ENCODE measurements around the gene IGFLR1.

IGFLR1 gene

DNA sequence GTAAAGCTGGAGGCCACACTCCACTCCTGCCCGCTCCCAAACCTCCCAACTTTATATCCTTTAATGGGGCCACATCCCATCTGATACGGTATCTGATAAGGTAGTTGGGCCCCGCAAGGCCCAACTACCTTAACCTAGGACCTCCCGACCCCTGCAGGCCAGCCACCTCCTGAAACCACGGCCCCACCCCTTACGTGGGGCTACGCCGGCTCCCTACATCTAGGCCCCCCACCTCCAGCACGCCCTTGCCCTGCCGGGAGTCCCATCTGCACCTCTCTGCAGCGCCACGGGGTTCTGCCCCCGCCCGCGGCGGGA, 2.2 kb downstream of the IGFLR1 start:
- Histone ChIP-seq H4K20me1 (peaks cover 48% of the 10 kb centered on the region), H3K27ac (peak overlapping the region; percentile 39; the same call in 1 of the 2 replicates), H3K27me3 (no peaks in the 10 kb centered on the region), H3K4me1 (peaks cover 70% of the 10 kb centered on the region), H3K9ac (peak overlapping the region; percentile 75), H3K36me3 (peaks cover 44% of the 10 kb centered on the region), H3K4me3 (peak overlapping the region; percentile 71), H3K4me2 (peak overlapping the region; percentile 98), H3K9me3 (no peaks in the 10 kb centered on the region)
- TF ChIP-seq Cebpa-rat (IDR thresholded peaks at IDR 0.05), result no peak

DNA sequence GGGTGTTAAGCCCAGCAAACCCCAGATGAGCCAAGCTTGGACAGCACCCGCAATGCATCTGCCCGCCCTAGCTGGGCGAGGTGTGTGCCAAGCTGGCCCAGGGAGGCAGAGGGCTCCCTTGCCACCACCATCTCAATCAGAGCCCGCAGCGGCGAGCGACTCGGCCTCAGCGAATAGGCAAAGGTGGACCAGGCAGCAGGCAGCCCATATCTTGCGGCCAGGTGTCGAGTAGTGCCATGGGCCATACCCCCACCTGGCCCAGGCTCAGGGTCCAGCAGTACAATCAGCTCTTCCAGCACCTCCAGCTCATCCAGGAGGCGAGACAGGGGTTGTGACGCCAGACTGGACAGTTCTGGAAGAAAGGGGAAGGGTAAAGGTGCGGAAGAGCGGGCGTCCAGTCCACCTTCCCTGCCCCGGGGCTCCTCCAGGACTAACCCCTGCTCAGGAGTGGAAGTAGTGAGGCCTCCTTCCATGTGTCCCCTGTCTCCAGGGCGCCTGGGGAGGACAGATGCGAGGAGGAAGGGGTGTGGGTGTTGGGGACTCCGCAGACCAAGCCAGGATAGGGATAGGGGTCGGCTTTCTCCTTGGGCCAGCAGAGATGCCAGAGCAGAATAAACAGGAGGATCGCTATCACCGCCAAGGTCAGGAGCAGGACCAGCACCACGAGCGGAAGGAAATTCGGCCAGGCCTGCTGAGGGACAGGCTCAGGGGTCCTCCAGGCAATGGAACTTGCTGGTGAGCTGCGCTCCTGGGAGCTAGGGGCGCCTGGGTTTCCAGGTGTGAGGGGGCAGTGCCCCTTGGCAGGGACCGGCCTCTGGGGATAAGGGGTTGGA, 2.8 kb downstream of the IGFLR1 start:
- peaks cover 67% of the 10 kb centered on the region for H3K4me1 ChIP-seq
- no peaks in the 10 kb centered on the region for H3K27me3 ChIP-seq
- H3K9ac ChIP-seq, result peak overlapping the region; percentile 75
- no peak overlapping the region for H3K27ac ChIP-seq
- H3K4me3 ChIP-seq, result peak overlapping the region; percentile 71
- H4K20me1 ChIP-seq, result peaks cover 54% of the 10 kb centered on the region
- peaks cover 50% of the 10 kb centered on the region for H3K36me3 ChIP-seq
- no peaks in the 10 kb centered on the region for H3K9me3 ChIP-seq
- no peak for TF ChIP-seq Cebpa-rat (IDR thresholded peaks at IDR 0.05)
- peak overlapping the region; percentile 98 for H3K4me2 ChIP-seq

DNA sequence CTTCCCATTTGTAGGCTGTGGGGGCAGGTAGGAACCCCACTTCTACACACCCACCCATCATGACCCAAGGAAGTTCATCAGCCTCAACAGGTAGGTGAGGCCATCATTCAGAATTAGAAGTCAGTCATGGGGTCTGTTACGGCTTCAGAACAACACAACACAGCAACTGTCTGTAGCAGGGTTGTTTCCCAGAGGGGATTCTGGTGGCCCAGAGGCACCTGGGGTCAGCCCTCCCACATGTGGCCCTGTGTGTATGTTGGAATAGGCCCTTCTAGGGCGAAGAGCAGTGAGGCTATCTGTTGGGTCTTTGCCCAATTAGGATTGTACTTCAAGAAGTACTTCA, 3.4 kb downstream of the IGFLR1 start:
- Histone ChIP-seq H3K4me2 (no peak overlapping the region), H4K20me1 (peaks cover 60% of the 10 kb centered on the region), H3K4me1 (peaks cover 61% of the 10 kb centered on the region), H3K9me3 (no peaks in the 10 kb centered on the region), H3K27me3 (no peaks in the 10 kb centered on the region), H3K27ac (no peak overlapping the region), H3K4me3 (no peak overlapping the region), H3K9ac (no peak overlapping the region), H3K36me3 (peaks cover 56% of the 10 kb centered on the region)
- TF ChIP-seq Cebpa-rat (IDR thresholded peaks at IDR 0.05), result no peak

DNA sequence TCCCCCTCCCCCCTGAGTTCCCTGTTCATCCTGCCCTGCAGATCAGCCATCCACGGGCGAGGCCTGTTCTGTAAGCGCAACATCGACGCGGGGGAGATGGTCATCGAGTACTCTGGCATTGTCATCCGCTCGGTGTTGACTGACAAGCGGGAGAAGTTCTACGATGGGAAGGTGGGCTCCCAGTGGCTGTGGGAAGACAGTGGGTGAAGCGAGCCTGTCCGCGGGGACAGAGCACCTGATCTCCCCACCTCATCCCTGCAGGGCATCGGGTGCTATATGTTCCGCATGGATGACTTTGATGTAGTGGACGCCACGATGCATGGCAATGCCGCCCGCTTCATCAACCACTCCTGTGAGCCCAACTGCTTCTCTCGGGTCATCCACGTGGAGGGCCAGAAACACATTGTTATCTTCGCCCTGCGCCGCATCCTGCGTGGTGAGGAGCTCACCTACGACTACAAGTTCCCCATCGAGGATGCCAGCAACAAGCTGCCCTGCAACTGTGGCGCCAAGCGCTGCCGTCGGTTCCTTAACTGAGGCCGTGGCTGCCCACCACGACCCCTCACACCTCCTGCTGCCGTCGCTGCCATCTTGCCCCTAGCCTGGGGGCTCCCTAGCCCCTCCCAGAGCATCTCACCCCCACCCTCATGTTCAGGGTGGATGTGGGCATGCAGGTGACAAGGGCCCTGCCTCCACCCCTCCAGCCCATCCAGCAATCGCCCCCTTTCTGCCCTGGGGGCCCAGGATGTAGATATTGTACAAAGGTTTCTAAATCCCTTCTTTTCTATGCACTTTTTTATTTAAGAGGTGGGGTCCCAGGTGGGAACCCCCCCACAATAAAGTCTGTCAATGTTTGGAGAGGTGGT, 4.0 kb downstream of the IGFLR1 start:
- Histone ChIP-seq H3K4me1 (peaks cover 55% of the 10 kb centered on the region), H3K9ac (no peak overlapping the region), H3K4me2 (no peak overlapping the region), H3K36me3 (peaks cover 62% of the 10 kb centered on the region), H3K27ac (no peak overlapping the region), H3K4me3 (no peak overlapping the region), H4K20me1 (peaks cover 64% of the 10 kb centered on the region), H3K27me3 (no peaks in the 10 kb centered on the region), H3K9me3 (no peaks in the 10 kb centered on the region)
- TF ChIP-seq Cebpa-rat (IDR thresholded peaks at IDR 0.05), result no peak

DNA sequence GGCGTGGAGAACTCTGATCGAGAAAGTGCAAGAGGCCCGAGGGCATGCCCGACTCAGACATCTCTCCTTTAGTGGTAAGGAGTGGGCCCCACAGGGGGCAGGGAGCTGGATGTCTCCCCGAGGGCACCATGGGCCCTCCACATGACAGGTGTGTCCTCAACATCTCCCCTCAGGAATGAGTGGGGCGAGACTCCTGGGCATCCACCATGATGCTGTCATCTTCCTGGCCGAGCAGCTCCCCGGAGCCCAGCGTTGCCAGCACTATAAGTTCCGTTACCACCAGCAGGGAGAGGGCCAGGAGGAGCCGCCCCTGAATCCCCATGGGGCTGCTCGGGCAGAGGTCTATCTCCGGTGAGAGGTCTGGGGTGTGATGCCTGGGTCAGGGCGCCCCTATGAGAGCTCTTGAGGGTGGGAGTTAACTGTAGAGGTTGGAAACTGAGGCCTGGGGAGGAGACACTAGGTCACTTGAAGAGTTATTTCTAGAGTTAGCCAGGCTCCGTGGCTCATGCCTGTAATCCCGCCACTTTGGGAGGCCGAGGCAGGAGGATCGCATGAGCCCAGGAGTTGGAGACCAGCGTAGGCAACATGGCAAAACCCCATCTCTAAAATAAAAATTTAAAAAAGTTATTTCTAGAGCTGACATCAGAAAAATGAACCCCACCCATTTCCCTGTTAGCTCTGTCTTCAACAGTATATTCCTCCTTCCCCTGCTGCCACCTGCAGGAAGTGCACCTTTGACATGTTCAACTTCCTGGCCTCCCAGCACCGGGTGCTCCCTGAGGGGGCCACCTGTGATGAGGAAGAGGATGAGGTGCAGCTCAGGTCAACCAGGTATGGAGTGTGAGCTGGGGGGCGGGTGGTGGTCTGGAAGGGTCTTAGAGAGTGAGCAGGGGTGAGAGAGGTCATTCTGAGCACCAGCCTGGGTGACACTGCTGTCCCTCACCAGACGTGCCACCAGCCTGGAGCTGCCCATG, 5.1 kb downstream of the IGFLR1 start:
- 0 out of 2 replicates have a peak overlapping the region, but pooled peaks have one; percentile 1 for H3K27ac ChIP-seq
- no peak overlapping the region for H3K4me3 ChIP-seq
- H3K9ac ChIP-seq, result peak overlapping the region; percentile 45
- no peaks in the 10 kb centered on the region for H3K27me3 ChIP-seq
- H3K4me1 ChIP-seq, result peaks cover 45% of the 10 kb centered on the region
- H3K36me3 ChIP-seq, result peaks cover 71% of the 10 kb centered on the region
- no peaks in the 10 kb centered on the region for H3K9me3 ChIP-seq
- TF ChIP-seq Cebpa-rat (IDR thresholded peaks at IDR 0.05), result no peak
- peak overlapping the region; percentile 48 for H3K4me2 ChIP-seq
- peaks cover 71% of the 10 kb centered on the region for H4K20me1 ChIP-seq

DNA sequence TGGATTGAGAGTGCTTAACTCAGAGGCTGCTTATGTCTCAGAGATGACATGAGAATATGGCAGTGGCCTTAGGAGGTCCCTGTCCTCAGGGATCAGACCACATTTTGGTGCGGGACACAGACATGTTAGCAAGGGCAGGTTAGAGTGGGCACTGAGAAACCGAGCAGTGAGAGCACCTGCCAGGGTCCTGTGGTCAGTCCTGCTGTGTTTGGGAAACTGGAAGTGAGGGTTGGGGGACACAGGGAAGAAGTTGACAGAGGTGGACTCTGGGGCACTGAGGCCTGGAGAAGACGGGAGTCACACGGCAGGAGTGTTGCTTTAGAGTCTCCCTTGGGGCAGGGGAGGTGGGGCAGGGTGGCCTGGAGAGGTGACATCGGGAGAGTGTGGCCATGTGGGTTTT, 7.4 kb downstream of the IGFLR1 start:
- Histone ChIP-seq H3K36me3 (peaks cover 94% of the 10 kb centered on the region), H4K20me1 (peaks cover 89% of the 10 kb centered on the region), H3K27ac (no peak overlapping the region), H3K9ac (no peak overlapping the region), H3K4me2 (no peak overlapping the region), H3K27me3 (no peaks in the 10 kb centered on the region), H3K9me3 (no peaks in the 10 kb centered on the region), H3K4me1 (peaks cover 33% of the 10 kb centered on the region), H3K4me3 (no peak overlapping the region)
- TF ChIP-seq Cebpa-rat (IDR thresholded peaks at IDR 0.05), result no peak

DNA sequence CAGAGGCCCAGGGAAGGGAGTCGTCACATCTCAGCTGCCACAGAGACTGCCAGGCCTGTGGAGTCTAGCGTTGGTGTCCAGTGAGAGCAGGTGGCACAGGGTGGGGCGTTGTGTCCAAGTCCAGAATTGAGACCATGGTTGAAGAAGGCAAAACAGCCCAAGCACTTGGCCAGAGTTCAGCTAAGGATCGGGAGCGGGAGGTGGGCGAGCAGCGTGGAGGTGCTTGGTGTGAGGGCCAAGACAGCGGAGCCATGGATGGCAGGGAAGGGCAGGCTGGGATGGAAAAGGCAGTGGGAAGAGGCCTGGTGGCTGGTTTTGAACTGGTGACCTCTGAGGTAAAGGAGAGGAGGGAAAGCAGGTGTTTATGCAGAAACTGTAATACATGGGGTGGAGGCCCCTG, 8.0 kb downstream of the IGFLR1 start:
- Histone ChIP-seq H3K4me1 (peaks cover 26% of the 10 kb centered on the region), H3K27ac (no peak overlapping the region), H3K9me3 (no peaks in the 10 kb centered on the region), H3K27me3 (no peaks in the 10 kb centered on the region), H4K20me1 (peaks cover 89% of the 10 kb centered on the region), H3K4me2 (no peak overlapping the region), H3K9ac (0 out of 2 replicates have a peak overlapping the region, but pooled peaks have one; percentile 29), H3K4me3 (no peak overlapping the region), H3K36me3 (peaks cover 98% of the 10 kb centered on the region)
- no peak for TF ChIP-seq Cebpa-rat (IDR thresholded peaks at IDR 0.05)

DNA sequence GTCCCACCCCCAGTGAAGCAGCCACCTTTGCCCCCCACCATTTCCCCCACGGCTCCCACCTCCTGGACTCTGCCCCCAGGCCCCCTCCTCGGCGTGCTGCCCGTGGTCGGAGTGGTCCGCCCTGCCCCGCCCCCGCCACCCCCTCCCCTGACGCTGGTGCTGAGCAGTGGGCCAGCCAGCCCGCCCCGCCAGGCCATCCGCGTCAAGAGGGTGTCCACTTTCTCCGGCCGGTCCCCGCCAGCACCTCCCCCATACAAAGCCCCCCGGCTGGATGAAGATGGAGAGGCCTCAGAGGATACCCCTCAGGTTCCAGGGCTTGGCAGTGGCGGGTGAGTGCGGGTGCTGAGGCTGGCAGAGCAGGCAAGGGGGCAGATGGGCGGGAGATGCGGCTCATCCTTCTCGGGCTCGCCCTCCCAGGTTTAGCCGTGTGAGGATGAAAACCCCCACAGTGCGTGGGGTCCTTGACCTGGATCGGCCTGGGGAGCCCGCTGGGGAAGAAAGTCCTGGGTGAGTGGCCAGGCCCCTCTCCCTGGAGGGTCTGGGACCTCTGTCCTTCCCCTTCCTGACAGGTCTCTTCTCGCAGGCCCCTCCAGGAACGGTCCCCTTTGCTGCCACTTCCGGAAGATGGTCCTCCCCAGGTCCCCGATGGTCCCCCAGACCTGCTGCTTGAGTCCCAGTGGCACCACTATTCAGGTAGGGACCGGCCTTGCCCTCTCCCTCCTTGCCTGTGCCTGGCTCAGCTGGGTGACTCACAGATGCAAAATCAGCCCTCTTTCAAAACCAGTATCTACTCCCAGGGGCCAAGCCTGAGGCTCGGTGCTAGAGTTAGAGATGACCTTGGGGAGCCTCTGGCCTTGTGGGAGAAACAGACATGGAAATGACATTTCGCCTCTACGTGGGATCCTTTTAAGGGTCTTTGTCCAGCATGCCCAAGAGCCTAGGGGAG, 8.8 kb downstream of the IGFLR1 start:
- H3K36me3 ChIP-seq, result peaks cover 98% of the 10 kb centered on the region
- no peaks in the 10 kb centered on the region for H3K27me3 ChIP-seq

More for the DNA sequence above, 8.8 kb downstream of the IGFLR1 start:
- H3K9ac ChIP-seq, result 0 out of 2 replicates have a peak overlapping the region, but pooled peaks have one; percentile 29
- no peak overlapping the region for H3K27ac ChIP-seq
- TF ChIP-seq Cebpa-rat (IDR thresholded peaks at IDR 0.05), result no peak
- H3K4me1 ChIP-seq, result peaks cover 25% of the 10 kb centered on the region
- peaks cover 89% of the 10 kb centered on the region for H4K20me1 ChIP-seq
- H3K9me3 ChIP-seq, result no peaks in the 10 kb centered on the region
- no peak overlapping the region for H3K4me3 ChIP-seq
- no peak overlapping the region for H3K4me2 ChIP-seq
